GM12874 (cell line): ENCODE measurements around the gene DYTN.
A peak's percentile ranks its signal among the peaks of the same experiment; 100 is the strongest.

Experiments
- CTCF ChIP-seq: IDR thresholded peaks from 2 replicates; pipeline ENCODE4 v1.5.1; 2011; ENCODE audit warnings: low read depth, mild to moderate bottlenecking, control low read depth, low read length, moderate library complexity; ENCODE audit not compliant: insufficient read depth

Gene DYTN

DNA sequence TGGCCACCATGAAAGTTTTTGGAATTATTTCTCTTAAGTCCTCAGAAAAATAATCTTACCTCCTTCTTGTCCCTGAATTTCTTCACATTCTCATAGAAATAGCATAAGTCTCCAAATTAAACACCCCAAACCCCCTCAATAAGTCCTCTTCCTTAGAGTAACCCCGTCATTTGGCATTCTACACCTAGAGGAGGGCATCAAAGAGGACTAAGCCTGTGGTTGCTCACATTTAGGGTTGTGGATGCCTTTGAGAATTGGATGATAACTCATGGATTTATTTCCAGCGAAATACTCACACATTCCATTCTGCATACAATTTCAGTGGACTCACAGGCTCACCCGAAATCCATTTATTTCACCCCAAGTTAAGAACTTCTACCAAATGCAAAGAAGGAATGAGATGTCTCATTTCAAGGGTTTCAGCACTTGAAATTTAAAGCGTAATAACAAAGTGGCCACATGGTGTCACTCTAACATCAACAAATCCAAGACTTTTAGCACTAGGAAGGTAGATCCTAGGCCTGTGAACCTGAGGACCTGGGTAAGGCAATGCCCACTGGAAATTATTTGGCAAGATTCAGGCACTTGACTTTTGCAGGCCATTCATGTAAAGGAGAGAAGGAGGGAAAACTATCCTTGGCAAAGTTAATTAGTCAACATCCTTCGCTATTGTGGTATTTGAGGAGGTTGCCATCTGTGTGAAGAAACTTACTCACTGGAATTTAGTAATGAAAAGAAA, 24.6 kb downstream of the DYTN start:
- peak; percentile 38; the same call in 1 of the 2 replicates for TF ChIP-seq CTCF

GRCh38 chr2:206692971-206693370, 25.2 kb downstream of the DYTN start:
- no peak for TF ChIP-seq CTCF

DNA sequence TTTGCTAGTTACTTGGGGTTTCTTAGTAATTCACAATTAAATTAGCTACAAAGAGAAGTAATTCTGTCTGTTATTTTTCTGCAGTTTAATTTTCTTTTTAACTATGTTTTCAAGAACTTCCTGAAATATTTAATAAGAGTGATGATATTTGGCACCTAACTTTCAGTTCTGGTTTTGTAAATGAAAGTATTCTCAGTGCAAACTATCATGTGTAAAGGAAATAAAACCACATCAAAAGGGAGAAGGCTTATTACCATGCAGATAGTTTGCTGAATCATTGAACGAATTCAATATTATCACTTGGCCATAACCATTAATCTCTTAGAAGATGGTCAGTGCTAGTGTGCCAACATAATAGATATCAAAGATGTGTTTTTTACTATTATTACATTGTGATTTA, 29.2 kb downstream of the DYTN start:
- TF ChIP-seq CTCF = no peak

DNA sequence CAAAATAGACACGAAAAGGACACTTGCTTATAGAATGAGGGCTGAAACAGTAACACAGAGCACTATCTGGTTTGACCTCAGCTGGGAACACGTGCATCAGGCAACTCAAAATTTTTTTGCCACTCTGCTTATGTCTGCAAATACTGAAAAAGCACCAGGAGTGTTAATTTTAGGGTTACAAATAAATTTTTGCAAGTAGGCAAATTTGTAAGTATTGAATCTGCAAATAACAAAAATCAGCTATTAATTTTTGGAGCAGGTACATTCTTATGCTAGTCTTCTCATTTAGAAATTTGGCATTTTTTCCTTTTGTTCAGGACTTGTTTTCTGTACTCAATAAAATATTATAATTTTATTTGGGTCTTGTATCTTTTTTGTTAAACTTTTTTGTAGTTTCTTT, 29.7 kb downstream of the DYTN start:
- TF ChIP-seq CTCF = no peak

GRCh38 chr2:206683546-206683945, 34.6 kb downstream of the DYTN start:
- TF ChIP-seq CTCF = no peak

GRCh38 chr2:206670531-206671319, 47.5 kb downstream of the DYTN start:
- TF ChIP-seq CTCF = no peak

- TF ChIP-seq CTCF = no peak
These were observed 52.9 kb downstream of the DYTN start for GRCh38 chr2:206665251-206665650.
